Erythroblast (primary cell): ENCODE results near the gene GPI.

ENCODE experiments used
- GATA1 ChIP-seq: IDR thresholded peaks from 2 replicates; pipeline ENCODE4 v1.6.1; 2011; ENCODE audit warnings: low read depth, mild to moderate bottlenecking, control low read depth, low read length, moderate library complexity
- POLR2A ChIP-seq: IDR thresholded peaks from 2 replicates; pipeline ENCODE4 v1.6.1; 2011; ENCODE audit warnings: mild to moderate bottlenecking, low read length

DNA sequence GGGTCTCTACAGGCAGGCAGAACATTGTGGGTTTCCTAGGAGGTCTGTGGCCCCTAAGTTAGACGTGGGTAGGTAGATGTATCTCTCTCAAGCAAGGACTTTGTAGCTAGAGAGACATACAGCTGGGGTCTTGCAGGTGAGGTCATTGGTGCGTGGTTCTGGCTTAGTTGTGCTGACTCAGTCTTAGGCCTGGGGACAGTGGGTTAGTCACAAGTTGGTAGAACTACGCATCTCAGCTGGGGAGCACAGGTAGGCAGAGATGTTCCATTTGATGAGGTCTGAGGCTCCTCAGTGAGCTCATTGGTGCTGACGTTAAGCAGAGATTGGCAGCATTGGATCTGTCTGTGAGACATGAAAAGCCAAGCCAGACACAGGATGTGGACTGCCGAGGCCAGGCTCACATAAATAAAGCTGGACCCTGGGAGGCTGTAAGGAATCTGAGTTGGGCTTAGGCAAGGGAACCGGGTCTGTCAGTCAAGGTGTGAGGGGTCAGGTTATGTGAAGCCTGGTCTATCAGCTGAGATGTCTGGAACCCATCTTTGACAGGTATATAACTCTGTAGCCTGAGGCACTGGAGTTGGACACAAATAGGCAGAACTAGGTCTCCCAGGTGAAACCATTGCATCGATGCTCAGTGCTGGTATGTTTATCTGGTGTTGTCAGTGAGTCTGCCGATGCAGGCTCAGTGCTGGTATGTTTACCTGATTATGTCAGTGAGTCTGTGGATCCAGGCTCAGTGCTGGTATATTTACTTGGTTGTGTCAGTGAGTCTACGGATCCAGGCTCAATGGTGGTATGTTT lies 21.8 kb downstream of the GPI start:
- TF ChIP-seq POLR2A (no peak), GATA1 (no peak)
